GM11168 (cell line): Measurements from ENCODE around the gene EPHB2.

ENCODE experiments used
- in situ Hi-C: fragments of 300-500 bp; cut with MboI; formaldehyde crosslinking; loops from one replicate; pipeline ENCODE4 v1.12.0; 2022; ENCODE audit warnings: low sequenced_read_pairs; ENCODE audit not compliant: unreplicated experiment

The EPHB2 gene

DNA sequence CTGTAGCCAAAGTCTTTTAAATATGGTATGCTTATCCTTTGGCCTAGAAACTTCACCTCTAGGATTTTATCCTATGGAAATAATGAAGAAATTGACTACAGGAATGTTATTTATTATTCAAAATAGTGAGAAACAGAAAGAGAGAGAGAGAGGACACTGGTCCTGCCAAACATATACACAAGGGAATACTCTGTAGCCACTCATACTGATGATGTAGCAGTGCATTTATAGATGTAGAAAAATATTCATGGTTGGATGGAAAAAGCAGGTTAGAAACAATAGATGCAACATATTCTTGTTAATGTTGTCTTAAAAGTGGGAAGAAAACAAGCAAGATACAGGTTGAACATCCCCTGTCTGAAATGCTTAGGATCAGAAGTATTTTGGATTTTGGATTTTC is 22.2 kb upstream of the EPHB2 start:
- in situ Hi-C loops = no loop called here

DNA sequence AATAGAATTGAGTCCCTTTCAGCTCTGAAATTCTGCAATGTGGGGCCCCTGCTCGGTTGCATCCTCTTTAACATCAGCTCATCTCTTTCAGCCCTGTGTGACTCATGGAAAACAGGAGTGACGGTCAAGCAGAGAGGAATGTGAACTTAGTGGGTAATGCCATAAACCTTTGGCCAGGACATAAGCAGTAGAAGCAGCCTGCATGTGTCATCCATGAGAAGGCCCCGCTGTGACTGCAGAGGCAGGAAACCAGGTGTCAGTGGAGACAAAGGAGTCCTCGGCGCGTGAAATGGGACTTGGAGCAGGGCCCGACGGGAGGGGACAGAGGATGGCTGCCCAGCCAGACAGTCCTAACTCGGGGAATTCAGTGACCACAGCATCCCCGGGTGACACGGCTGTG is 21.1 kb upstream of the EPHB2 start:
- in situ Hi-C loops = no loop called here

DNA sequence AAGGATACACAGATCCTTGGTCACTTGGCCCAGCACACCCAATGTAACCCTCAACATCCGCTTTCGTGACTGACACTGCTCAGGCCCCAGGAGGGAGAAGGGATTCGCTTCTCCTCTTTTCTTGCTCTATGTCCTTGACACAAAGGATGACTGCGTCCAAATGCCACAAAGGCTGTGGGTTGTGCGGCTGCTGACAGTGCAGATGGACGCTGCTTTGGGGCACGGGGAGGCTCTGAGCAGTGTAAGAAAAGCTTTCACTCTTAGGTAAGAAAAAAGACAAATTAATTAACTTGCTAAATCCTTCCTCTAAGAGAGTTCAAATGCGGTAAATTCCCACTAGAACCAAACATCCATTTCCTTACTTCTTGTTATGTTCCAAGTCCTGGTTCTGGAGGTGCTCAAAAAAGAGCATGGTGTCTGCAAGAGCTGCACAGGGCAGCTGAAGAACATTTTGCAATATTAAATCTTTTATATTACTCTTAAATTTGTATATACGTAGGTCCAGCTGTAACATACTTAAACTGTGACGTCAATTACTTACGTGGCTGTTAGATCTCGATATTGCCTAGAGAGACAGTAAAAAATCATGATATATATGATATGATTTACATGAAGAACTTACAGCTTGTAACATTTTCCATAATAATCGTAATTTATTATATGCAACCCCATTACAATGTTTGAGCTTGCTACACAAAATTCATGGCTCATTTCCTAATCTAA is 19.4 kb upstream of the EPHB2 start:
- in situ Hi-C loops = no loop called here

DNA sequence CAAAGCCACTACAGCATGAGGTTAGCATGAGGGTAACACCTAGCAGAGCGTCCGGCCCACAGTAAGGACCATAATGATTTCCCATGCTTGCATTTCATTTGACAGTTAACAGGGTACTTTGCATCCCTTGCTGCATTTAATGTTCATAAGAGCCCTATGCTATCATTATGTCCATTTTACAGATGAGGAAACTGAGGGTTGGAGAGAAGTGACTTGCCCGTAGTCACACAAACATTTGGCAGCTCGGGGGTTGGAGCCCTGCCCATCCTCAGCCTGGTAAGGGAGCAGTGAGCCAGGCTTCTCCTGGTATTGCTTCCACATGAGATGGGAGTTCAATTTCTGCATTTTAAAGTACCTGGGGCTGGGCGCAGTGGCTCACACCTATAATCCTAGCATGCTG is 16.5 kb upstream of the EPHB2 start:
- in situ Hi-C loops = no loop called here

DNA sequence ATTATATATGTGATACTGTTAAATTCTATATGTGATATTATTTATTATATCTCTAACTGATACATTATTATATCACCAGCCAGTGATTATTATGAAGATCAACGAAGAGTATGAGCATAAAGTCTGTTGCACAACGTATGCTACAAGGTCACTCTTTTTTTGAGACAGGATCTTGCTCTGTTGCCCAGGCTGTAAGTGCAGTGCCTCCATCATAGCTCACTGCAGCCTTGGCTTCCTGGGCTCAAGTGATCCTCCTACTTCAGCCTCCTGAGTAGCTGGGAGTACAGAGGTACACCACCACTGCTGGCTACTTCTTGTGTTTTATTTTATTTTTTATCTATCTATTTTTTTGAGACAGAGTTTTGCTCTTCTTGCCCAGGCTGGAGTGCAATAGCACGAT is 14.0 kb upstream of the EPHB2 start:
- in situ Hi-C loops = no loop called here

DNA sequence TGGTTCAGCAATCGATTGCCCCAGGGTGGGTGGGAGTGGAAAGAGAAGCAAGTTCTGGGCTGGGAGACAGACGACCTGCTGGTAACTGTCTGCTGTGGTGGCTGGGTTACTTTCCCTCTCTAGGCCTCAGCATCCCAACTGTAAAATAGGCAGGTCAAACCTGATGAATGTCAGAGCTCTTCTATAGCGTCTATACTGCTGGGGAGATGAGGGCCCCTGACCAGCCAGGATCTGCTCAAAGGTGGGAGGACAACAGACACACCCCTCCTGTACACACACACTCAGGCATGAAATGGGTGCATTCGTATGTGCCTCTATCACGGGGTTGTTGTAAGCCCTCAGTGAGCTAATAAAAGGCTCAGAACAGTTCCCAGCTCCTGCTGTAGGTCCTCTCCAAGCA is 12.7 kb upstream of the EPHB2 start:
- in situ Hi-C loops = no loop called here

DNA sequence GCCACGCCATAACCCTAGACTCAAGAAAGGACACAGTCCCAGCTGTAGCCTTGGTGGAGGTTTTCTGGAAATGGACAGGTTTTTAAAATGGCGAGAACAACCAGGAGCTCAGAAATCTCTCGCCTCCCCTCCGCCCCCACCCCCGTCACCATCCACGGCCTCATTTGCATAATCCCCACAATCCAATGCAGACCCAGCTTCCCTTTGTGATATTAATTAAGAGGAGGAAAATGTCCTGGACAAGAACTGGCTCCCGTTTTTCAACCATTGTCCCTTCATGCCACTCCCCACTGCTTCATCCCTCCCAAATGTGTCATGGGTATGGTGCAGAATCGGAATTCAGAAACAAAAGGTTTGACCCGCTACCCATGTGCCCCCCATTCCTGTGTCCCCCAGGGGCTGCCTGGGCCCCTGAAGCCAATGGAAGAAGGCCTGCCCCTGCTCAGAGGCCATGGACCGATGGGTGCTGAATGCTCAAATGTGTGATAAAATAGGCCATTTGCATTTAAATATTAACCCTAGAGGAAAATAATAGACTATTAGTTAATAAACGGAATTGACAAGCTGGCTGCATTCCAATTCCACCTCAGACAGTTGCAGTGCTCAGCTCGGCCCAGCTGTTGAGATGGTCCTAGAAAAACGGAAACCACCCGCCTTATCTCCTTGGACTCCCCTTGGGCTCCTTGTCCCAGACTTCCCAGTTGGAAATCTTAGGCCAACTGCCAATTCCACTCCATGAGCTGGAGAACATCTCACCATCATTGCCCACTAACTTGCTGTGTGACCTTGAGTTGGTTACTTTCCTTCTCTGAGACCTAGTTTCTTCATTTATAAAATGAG is 10.7 kb upstream of the EPHB2 start:
- in situ Hi-C loops = loop anchor here (10.0 kb wide), 1 partner anchor 185 kb away; no protein-coding TSS in a partner anchor

DNA sequence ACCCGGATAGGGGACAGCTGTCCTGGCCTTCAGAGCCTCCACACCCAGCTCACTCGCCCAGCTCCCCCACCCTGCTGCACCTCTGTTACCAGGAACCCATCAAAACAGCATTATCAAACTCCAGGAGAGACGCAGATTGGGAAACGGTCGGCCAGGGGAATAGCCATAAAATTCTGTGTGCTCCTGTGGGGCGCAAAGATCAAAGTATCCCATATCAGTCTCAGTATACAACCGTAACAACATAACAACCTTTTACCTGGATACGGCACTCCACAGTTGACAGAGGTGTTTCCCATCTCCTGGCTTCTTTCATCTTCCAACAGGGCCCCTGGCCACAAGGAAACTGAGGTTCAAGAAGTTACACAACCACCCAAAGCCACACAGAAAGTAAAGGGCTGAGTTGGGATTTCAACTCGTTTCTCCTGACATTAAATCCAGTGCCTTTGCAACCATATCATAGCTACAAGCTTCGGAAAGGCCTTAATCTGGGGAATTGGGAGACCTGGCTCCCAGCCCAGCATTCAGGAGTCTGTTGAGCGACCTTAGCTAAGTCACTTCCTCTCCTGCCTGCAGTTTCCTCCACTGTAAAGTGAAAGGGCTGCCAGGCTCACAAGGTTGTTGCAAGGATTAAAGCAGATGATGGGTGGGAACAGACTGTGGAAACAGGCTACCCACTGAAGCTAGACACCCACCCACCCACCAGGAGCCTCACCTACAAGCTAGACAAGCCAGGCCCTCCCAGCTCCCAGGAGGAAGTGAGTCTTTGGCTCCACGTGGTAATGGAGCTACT is 8.1 kb upstream of the EPHB2 start:
- in situ Hi-C loops = loop anchor here (10.0 kb wide), 1 partner anchor 182 kb away; no protein-coding TSS in a partner anchor

DNA sequence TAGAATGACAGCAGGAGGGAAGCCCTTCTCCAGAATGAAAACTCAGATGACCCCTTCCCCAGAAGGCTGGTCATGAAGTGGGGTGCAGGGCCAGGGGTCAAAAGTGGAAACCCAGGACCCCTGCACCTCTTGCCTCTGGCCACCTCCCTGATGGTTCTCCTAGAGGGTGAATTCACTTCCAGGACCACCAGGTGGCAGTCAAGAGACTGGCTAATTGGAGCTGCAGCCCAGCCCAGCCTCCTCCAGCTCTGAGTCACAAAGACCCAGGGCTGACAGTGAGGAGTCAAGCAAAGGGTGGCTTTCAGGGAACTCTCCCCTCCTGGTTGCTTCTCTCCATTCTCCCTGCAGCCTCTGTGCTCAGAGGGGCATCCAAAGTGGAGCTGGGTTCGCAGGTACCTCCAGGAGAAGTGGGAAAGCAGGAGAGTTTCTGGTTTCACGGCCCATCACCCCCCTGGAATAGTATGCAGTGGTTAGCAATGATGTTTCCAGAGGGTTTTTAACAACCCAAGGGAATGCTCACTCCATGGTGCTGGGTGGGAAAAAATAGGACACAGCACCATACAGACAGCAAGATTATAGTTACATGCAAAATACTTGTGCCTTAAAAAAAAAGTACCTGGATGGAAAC is 6.1 kb upstream of the EPHB2 start:
- in situ Hi-C loops = loop anchor here (10.0 kb wide), 1 partner anchor 180 kb away; no protein-coding TSS in a partner anchor

DNA sequence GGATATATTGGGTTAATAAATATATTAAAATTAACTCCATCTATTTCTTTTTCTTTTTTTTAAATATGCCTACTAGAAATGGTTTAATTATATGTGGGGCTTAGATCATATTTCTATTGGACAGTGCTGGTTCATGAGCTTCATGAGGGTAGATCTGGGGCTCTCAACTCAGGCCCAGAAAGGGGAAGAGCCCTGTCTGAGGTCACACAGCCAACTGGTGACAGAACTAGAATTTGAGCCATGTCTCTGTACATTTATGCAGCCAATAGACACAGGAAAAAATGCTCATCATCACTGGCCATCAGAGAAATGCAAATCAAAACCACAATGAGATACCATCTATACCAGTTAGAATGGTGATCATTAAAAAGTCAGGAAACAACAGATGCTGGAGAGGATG is 5.1 kb upstream of the EPHB2 start:
- in situ Hi-C loops = loop anchor here (10.0 kb wide), 1 partner anchor 179 kb away; no protein-coding TSS in a partner anchor

DNA sequence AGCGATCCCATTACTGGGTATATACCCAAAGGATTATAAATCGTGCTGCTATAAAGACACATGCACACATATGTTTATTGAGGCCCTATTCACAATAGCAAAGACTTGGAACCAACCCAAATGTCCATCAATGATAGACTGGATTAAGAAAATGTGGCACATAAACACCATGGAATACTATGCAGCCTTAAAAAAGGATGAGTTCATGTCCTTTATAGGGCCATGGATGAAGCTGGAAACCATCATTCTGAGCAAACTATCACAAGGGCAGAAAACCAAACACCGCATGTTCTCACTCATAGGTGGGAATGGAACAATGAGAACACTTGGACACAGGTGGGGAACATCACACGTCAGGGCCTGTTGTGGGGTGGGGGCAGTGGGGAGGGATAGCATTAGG is 4.5 kb upstream of the EPHB2 start:
- in situ Hi-C loops = loop anchor here (10.0 kb wide), 1 partner anchor 179 kb away; no protein-coding TSS in a partner anchor

DNA sequence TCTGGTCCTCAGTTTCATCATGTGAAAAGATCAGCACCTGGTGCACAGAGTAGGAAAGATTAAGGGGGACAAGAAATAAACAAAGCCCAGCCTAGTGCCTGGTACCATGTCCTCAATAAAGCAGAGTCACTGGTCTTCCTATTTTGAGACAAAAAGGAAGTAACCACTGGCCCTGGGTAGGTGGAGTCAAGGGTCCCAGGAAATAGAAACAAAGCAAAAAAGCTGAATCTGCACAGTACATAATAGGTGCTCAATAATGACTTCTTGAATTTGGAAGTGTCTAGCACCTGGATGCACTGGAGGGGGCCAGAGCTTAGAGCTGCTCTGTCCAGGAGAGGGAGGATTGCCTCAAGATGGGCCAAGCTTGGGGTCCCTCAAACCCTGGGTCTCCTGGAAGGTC is 1.9 kb upstream of the EPHB2 start:
- in situ Hi-C loops = loop anchor here (10.0 kb wide), 1 partner anchor 176 kb away; no protein-coding TSS in a partner anchor

DNA sequence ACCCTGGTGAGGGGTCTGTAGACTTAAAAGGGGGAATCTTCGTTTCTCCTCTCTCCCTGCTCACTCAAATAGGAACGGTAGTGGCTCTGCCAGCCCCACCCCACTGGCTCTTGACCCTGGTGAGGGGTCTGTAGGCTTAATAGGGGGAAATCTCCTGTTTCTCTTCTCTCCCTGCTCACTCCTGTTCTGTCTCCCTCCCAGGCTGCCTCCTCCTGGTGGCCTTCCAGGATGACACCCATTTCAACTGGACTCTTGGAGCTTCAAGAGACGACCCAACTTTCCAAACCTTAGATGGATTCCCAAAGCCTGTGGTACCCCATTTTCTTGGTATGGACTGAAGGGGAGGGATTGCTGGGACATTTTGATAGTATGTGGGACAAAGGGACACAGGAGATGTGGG is 1.4 kb upstream of the EPHB2 start:
- in situ Hi-C loops = loop anchor here (10.0 kb wide), 1 partner anchor 176 kb away; no protein-coding TSS in a partner anchor

DNA sequence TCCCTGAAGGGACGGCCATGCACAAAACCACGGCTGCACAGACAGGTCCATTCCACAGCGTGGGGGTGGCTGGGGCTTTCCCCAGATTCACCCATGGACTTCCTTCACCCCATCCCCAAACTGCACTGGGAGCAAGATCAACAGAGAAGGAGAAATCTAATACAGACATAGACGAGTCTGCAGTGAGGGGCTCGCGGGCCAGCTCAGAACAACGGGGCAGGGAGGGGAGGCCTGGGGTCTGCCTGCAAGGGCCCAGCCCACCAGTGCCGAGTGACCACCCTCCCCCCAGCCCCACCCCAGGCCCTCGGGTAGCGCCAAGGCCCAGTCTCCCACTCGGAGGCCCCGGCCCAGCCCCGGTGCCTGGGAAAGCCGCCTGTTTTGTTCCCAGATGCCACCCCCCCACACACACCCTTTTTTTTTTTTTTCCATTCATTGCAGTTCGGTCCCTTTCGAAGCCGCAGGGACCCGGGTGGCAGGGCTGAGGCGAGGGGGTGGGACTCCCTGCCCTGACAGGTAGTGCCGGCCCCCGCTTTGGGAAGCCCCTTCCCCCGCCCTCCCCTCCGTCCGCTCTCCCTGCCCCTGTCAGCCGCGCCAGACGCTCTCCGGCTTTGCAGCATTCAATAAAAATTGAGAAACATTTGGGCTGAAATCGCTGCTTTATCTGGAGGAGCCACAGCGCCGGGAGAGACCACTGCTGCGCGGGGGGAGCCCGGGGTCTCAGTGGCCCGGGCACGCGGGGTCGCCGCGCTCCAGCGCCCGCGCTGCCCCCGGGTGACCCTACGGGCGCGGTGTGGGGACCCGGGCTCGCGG is 543 bp upstream of the EPHB2 start:
- in situ Hi-C loops = loop anchor here (10.0 kb wide), 1 partner anchor 175 kb away; no protein-coding TSS in a partner anchor

DNA sequence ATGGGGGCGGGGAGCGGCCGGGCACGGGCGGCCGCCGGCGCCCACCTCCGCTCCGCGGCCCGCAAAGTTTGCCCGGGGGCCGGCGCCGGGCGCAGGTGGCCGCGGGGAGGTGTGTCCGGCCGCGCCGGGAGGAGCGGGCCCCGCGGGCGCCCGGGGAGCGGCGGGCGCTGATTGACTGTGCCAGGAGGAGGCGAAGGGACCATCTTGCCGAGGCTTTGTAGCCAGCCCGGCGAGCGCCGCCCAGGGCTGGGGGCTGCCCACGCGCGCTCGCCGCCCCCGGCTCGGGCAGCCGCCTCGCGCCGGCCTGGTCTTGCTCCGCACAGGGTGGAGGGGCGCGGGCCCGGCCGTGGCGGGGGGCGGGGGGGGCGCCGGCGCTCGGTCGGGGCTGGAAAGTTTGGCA is 432 bp downstream of the EPHB2 start:
- in situ Hi-C loops = no loop called here

DNA sequence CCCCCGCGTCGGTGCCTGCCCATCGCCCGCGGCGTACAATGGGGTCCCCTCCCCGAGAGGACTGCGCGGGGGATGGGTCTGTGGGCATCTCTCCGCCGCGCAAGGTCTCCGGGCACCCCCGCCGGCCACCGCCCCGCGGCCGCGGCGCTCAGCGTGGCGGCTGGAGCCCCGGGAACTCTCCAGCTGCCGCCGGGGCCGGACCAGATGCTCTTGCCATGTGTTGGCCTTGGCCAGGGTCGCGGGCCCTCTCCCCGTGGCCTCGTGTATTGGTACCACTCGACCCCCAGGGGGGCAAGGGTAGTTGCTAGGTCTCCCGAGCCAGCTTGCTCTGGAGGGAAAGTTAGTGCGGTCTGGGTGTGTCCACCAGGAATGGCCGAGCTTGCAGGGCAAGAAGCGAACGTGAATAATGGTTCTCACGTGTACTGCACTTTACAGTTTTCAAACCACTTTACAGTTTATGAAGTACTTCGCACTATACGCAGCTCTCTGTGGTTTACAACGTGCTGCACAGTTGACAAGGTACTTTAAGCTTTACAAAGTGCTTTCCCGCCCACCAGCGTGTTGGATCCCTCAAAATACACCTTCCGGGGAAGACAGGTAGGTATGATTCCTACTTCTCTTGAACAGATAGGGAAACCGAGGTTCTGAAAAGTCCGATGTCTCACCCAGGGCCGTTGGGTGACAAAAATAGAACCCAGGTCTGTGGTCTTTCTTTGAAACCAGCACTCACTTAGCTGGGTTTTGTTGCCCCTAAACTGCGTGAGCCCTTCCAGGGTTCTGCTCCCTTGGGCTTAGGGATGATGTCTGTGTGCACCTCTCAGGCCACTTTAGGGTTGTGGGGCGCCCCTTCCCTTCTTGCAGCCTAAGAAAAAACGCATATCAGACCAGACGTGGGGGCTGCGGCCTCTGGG is 1.2 kb downstream of the EPHB2 start:
- in situ Hi-C loops = no loop called here

DNA sequence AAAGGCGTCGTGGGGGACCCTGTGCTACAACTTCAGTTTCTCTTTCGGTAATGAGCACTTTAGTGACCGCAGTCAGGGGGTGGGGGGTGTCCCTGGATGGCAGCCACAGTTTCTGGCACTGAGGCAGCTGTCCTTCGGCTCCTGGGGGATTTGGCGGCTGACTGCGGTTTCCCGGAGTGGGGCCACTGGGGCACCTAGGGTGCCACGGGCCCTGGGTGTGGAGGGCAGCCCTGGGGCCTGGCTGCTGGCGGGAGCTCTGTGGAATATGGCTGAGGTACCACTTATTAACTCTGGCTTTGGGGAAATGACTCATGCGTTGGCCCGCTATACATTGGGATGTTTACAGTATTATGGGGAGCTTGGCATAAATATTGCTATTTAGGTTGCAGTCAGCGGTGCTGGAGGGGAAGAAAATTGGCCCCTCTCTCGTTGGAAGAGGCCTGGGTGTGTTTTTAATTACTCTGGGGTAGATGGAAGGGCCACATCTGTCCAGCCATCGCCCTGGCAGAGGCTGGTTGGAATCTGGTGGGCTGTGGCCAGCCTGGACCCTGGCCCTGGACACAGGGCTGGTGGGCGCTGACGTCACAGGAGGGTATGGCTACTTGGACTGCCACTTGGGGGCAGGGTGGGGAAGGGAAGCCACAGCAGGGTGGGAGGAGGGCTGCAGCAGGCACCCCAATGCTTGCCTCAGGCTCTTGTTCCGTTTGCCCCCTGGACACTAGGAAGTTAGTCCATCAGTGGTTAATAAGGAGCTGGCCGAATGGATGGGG is 2.0 kb downstream of the EPHB2 start:
- in situ Hi-C loops = no loop called here
